ENCODE measurements around the gene RASGRF1.

The RASGRF1 gene

GRCh38 chr15:78933187-78933822 lies 157.3 kb downstream of the RASGRF1 start:
- TF ChIP-seq, protein P1, sequence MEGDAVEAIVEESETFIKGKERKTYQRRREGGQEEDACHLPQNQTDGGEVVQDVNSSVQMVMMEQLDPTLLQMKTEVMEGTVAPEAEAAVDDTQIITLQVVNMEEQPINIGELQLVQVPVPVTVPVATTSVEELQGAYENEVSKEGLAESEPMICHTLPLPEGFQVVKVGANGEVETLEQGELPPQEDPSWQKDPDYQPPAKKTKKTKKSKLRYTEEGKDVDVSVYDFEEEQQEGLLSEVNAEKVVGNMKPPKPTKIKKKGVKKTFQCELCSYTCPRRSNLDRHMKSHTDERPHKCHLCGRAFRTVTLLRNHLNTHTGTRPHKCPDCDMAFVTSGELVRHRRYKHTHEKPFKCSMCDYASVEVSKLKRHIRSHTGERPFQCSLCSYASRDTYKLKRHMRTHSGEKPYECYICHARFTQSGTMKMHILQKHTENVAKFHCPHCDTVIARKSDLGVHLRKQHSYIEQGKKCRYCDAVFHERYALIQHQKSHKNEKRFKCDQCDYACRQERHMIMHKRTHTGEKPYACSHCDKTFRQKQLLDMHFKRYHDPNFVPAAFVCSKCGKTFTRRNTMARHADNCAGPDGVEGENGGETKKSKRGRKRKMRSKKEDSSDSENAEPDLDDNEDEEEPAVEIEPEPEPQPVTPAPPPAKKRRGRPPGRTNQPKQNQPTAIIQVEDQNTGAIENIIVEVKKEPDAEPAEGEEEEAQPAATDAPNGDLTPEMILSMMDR (IDR thresholded peaks at IDR 0.05; ENCODE audit: low read depth, low read length) = no peak
- no peak overlapping the region for H3K4me3 ChIP-seq (ENCODE audit: low read depth, low read length)
- no peak for DNase-seq (ENCODE audit: low read depth, low spot score)
- in situ Hi-C loops (cut with HindIII; ENCODE audit: low sequenced_read_pairs) = no loop called here

DNA sequence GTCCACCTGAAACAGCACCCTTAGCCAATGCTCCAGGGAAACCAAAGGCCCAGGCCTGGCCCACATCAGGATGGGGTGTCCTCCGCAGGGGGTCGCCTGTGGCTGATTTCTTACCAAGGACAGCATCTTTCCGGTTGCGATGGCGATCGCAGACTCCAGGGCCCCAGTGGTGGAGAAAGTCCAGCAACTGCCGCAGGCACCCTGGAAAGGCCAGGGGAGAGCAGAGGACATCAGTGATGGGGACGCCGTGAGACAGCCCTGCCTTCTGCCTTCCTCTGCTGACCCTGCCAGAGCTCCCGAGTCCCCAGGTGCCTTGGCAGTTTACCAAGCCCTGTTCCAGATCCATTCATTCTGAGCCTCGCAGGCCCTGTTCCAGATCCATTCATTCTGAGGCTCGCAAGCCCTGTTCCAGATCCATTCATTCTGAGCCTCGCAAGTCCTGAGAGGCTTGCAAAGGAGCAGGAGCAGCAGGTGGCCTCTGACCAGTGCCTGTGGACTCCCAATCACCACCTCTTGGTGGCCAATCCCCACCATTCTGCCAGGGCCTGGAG lies 158.2 kb downstream of the RASGRF1 start:
- in situ Hi-C loops (cut with HindIII; ENCODE audit: low sequenced_read_pairs) = no loop called here
- DNase-seq (ENCODE audit: low read depth, low spot score) = no peak
- TF ChIP-seq, protein P1 (IDR thresholded peaks at IDR 0.05; ENCODE audit: low read depth, low read length) = no peak
- H3K4me3 ChIP-seq (ENCODE audit: low read depth, low read length) = no peak overlapping the region

- in situ Hi-C loops (cut with HindIII; ENCODE audit: low sequenced_read_pairs) = no loop called here
- TF ChIP-seq, protein P1 (IDR thresholded peaks at IDR 0.05; ENCODE audit: low read depth, low read length) = no peak
- H3K4me3 ChIP-seq (ENCODE audit: low read depth, low read length) = no peak overlapping the region
- no peak for DNase-seq (ENCODE audit: low read depth, low spot score)
Measured at GRCh38 chr15:78931439-78932257, 158.9 kb downstream of the RASGRF1 start.

DNA sequence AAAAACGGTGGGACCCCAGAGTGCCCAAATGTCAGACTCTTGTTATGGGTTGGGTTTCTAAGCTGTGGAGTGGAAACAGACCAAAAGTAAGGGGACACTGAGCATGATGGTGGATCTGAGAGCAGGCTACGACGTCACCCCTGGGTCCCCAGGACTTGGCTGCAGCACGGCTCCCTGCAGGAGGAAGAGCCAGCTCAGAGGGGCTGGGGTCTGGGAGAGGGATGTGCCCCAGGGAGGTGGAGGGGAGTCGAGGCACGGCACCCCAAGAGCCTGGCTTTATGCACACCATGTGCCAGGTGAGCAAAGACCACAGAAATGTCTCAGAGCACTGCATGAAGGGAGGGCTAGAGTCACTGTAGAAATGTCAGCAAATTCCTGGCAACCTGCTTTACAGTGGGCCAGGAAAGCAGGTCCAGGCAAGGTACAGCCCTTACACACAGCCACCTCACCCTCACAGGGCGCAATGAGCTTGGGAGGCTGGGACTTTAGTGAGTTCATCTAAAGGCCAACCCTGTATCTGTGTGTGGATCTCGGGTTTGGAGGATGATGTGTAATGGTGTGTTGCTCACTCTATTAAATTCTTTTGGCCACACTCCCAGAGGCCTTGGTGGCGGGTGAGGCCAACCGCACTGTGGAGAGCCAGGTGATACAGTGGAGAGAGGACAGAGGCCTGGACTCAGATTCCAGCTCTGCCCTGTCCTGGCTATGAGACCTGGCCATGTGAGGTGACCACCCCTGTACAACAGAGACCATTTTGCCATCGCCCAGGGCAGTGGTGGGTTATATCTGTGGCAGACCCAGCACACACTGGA lies 159.8 kb downstream of the RASGRF1 start:
- in situ Hi-C loops (cut with HindIII; ENCODE audit: low sequenced_read_pairs) = no loop called here
- TF ChIP-seq, protein P1 (IDR thresholded peaks at IDR 0.05; ENCODE audit: low read depth, low read length) = no peak
- no peak overlapping the region for H3K4me3 ChIP-seq (ENCODE audit: low read depth, low read length)
- DNase-seq (ENCODE audit: low read depth, low spot score) = peak; percentile 89

DNA sequence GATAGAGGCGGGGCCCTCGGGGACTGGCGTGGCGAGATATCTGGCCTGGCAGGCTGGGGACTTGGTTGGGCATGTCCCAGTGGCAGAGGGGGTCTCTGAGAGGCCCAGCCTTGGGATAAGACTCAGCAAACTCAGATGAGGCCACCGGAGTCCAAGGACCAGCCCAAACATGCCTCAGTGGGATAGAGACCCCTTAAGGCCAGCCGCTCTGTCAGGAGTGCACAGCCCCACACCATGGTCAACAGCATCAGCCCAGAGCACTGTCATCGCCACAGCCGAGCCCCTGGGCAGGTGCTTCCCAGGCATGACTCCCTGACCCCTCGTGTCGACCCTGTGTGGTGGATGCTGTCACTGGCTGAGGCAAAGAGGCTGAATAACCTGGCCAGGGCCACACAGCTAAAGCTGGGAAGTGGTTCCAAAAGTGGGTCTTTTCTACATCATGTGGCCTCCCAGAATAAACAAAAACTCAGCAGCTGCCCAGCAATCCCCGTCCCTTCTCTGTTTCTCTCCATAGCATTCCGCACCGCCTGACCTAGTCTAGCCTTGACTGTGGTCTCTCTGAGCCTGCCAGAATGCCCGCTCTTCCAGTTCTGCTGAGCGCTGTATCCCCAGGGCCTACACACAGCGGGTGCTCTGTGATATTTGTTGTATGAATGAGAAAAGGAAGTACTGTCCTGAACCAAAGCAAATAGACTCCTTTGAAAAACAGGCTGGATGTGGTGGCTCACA lies 160.9 kb downstream of the RASGRF1 start:
- no peak overlapping the region for H3K4me3 ChIP-seq (ENCODE audit: low read depth, low read length)
- TF ChIP-seq, protein P1 (IDR thresholded peaks at IDR 0.05; ENCODE audit: low read depth, low read length) = no peak
- in situ Hi-C loops (cut with HindIII; ENCODE audit: low sequenced_read_pairs) = no loop called here
- DNase-seq (ENCODE audit: low read depth, low spot score) = no peak

Data from astrocyte of the spinal cord (primary cell).